Neural progenitor cell (in vitro differentiated cells): ENCODE data around the gene CENPP.

Experiments
- EZH2 ChIP-seq: fragments of 200-600 bp; sonication (generic); IDR thresholded peaks from 2 replicates; pipeline ENCODE4 v1.6.1; 2017; ENCODE audit warnings: antibody characterized with exemption, mild to moderate bottlenecking, moderate library complexity
- EZH2phosphoT487 ChIP-seq: fragments of 200-600 bp; sonication (generic); IDR thresholded peaks from 2 replicates; pipeline ENCODE4 v1.6.1; 2017; ENCODE audit warnings: antibody characterized with exemption
- TF ChIP-seq, protein P1 (sequence below): fragments of 200-600 bp; sonication (generic); IDR thresholded peaks from 2 replicates; pipeline ENCODE4 v1.5.1; 2017; ENCODE audit warnings: antibody characterized with exemption, mild to moderate bottlenecking

DNA sequence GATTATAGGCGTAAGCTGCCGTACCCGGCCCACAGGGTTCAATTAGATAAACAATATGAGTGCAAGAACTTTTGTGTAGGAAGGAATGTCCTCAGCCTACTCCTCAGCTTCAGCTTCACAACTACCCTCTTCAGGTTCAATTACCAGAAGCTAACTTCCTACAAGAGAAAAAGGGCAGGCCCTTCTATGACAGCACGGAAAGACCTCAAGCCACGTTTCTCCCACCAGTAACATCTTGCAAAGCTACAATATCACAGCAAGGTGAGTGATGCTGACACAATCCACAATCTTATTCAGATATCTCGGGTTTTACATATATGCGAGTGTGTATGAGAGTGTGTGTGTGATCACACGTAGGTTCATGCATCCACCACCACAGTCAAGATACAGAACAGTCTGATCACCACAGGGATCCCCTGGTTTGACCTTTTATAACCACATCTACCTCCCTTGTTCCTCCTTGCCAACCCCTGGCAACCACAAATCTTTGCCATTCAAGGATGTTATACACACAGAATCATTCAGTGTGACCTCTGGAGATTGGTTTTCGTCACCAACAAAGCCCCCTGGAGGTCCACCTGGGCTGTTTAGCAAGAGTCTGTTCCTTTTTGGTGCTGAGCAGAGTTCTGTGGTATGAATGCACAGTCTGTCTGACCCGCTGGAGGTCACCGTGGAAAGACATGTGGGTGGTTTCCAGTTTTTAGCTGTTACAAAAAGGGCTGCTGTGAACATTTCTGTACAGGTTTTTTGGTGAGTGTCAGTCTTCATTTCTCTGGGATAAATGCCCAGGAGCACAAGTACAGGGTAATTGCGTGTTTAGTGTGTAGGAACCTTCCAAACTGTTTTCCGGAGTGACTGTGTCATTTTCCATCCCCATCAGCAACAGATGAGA, 305.9 kb downstream of the CENPP start:
- TF ChIP-seq, protein P1, sequence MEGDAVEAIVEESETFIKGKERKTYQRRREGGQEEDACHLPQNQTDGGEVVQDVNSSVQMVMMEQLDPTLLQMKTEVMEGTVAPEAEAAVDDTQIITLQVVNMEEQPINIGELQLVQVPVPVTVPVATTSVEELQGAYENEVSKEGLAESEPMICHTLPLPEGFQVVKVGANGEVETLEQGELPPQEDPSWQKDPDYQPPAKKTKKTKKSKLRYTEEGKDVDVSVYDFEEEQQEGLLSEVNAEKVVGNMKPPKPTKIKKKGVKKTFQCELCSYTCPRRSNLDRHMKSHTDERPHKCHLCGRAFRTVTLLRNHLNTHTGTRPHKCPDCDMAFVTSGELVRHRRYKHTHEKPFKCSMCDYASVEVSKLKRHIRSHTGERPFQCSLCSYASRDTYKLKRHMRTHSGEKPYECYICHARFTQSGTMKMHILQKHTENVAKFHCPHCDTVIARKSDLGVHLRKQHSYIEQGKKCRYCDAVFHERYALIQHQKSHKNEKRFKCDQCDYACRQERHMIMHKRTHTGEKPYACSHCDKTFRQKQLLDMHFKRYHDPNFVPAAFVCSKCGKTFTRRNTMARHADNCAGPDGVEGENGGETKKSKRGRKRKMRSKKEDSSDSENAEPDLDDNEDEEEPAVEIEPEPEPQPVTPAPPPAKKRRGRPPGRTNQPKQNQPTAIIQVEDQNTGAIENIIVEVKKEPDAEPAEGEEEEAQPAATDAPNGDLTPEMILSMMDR: no peak
- no peak for TF ChIP-seq EZH2
- TF ChIP-seq EZH2phosphoT487: no peak
